ENCODE measurements around the gene SLC25A44. TPM values are rescaled to one million over a fixed set of nuclear protein-coding genes. Genes with fewer than 3 reads are reported as not detected.
"Not testable (repeated sequence)": the region's sequence is repeated elsewhere in the genome, so short reads cannot be mapped to it uniquely, and the experiment has no call there.

The SLC25A44 gene
- total RNA-seq, 2 experiments from 2014 or later: 31.8 to 33.8 TPM

DNA sequence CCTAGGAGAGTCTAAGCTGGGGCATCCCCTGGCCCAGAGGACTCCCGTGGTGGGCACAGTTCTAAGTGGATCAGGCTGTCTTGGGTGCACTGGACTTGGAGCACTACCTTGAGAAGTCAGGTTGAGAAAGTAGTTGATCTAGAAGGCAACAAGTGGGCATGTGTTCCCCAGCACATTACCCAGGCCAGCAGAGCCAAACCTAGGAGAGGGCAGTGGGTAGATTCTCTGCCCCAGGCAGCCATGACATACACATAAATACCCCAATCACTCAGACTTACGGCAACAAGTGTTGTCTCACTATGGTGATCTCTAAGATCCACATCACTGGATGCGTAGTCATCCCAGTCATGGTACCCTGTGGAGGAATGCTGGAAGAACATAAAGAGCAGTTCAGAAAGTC lies 17.3 kb downstream of the SLC25A44 start:
- Mint-ChIP-seq H3K27ac (peak overlapping the region; percentile 60), H3K36me3 (ENCODE audit: low read depth) (peaks cover 68% of the 10 kb centered on the region), H3K27me3 (ENCODE audit: low read depth) (no peaks in the 10 kb centered on the region), H3K4me3 (no peak overlapping the region), H3K9me3 (ENCODE audit: insufficient read depth) (no peaks in the 10 kb centered on the region), H3K4me1 (ENCODE audit: low read depth) (peaks cover 31% of the 10 kb centered on the region)
- ChIA-PET CTCF (interaction anchor here (0.9 kb wide), 1 partner anchor 18 kb away, joined by 3 read pairs; the partner anchor contains the start of gene SLC25A44), POLR2A (interaction anchor here (0.6 to 6.9 kb wide), 5 partner anchors 12 to 57 kb away, joined by 3 to 195 read pairs (median 5); partner anchors contain the start of genes SEMA4A and SLC25A44)
- DNase-seq (no peak), ATAC-seq (no peak)

DNA sequence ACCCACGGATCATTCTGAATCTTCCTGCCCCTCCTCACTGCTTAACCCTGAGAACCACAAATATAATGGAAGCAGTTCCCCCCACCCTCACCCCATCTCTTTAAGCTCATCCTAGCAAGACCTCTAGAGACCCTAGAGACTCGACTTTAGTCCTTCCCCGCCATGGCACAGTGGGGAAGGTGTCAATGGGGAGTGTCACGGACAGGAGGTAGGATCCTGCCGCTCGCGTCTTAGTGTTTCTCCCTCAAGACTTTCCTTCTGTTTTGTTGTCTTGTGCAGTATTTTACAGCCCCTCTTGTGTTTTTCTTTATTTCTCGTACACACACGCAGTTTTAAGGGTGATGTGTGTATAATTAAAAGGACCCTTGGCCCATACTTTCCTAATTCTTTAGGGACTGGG lies 18.2 kb downstream of the SLC25A44 start:
- ChIA-PET CTCF (interaction anchor here (0.6 to 4.9 kb wide), 9 partner anchors 10 to 615 kb away, joined by 3 to 68 read pairs (median 4); partner anchors contain the start of gene SLC25A44), POLR2A (interaction anchor here (0.6 to 6.9 kb wide), 14 partner anchors 8 to 360 kb away, joined by 3 to 195 read pairs (median 8); partner anchors contain the start of genes SEMA4A, SLC25A44, SMG5 and SYT11)
- Mint-ChIP-seq H3K27me3 (ENCODE audit: low read depth) (no peaks in the 10 kb centered on the region), H3K9me3 (ENCODE audit: insufficient read depth) (no peaks in the 10 kb centered on the region), H3K4me3 (peak overlapping the region; percentile 96), H3K4me1 (ENCODE audit: low read depth) (peaks cover 36% of the 10 kb centered on the region), H3K27ac (peak overlapping the region; percentile 99), H3K36me3 (ENCODE audit: low read depth) (peaks cover 68% of the 10 kb centered on the region)
- DNase-seq: no peak
- no peak for ATAC-seq

DNA sequence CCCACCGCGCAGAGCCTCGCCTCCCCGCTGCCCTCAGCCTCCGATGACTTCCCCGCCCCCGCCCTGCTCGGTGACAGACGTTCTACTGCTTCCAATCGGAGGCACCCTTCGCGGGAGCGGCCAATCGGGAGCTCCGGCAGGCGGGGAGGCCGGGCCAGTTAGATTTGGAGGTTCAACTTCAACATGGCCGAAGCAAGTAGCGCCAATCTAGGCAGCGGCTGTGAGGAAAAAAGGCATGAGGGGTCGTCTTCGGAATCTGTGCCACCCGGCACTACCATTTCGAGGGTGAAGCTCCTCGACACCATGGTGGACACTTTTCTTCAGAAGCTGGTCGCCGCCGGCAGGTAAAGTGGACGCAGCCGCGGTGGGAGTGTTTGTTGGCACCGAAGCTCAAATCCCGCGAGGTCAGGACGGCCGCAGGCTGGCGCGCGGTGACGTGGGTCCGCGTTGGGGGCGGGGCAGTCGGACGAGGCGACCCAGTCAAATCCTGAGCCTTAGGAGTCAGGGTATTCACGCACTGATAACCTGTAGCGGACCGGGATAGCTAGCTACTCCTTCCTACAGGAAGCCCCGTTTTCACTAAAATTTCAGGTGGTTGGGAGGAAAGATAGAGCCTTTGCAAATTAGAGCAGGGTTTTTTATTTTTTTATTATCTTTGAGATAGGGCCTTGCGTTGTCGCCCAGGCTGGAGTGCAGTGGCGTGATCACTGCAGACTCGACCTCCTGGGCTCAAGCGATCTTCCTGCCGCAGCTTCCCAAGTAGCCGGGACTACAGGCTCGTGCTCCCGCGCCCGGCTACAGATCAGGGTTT lies 19.1 kb downstream of the SLC25A44 start, which contains the start of gene PMF1:
PMF1 (plus strand) TSS at position 175 of the 811 bp plus-strand sequence; CDS start at position 184, 9 bp downstream.
- peak within 1 kb of the TSS; percentile 96 for H3K4me3 Mint-ChIP-seq
- ChIA-PET POLR2A (interaction anchor here (0.6 to 6.9 kb wide), 22 partner anchors 9 to 1793 kb away, joined by 3 to 195 read pairs (median 4); partner anchors contain the start of genes PAQR6, SEMA4A, SLC25A44 and SMG5), CTCF (interaction anchor here (0.6 to 4.9 kb wide), 18 partner anchors 9 to 616 kb away, joined by 3 to 68 read pairs (median 3); partner anchors contain the start of genes SLC25A44 and SMG5)
- H3K36me3 Mint-ChIP-seq (ENCODE audit: low read depth): peaks cover 66% of the 10 kb centered on the region
- no peaks in the 10 kb centered on the region for H3K27me3 Mint-ChIP-seq (ENCODE audit: low read depth)
- ATAC-seq (peak; percentile 96), DNase-seq (peak; percentile 98)
- no peaks in the 10 kb centered on the region for H3K9me3 Mint-ChIP-seq (ENCODE audit: insufficient read depth)
- peaks cover 45% of the 10 kb centered on the region for H3K4me1 Mint-ChIP-seq (ENCODE audit: low read depth)
- peak within 1 kb of the TSS; percentile 99 for H3K27ac Mint-ChIP-seq

DNA sequence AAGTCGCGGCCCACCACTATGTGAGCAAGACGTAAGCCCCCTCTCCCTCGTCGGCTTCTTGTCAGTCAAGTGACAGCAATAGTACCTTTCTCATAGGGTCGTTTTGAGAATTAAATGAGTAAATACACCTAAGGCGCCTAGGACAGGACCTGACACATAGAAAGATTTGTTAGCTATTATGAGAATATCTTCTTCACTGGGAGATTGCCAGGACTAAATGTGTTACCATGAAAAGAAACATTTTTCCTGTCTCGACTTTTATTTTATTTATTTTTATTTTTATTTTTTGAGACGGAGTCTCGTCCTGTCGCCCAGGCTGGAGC lies 19.7 kb downstream of the SLC25A44 start:
- Mint-ChIP-seq H3K4me1 (ENCODE audit: low read depth) (peaks cover 49% of the 10 kb centered on the region), H3K27me3 (ENCODE audit: low read depth) (no peaks in the 10 kb centered on the region), H3K27ac (peak overlapping the region; percentile 99), H3K36me3 (ENCODE audit: low read depth) (peaks cover 68% of the 10 kb centered on the region), H3K9me3 (ENCODE audit: insufficient read depth) (no peaks in the 10 kb centered on the region), H3K4me3 (peak overlapping the region; percentile 96)
- POLR2A ChIA-PET: interaction anchor here (0.7 to 6.9 kb wide), 11 partner anchors 10 to 1793 kb away, joined by 3 to 195 read pairs (median 10); partner anchors contain the start of genes SLC25A44, SMG5 and TMEM79
- CTCF ChIA-PET: interaction anchor here (0.9 to 4.9 kb wide), 8 partner anchors 8 to 86 kb away, joined by 3 to 68 read pairs (median 3); partner anchors contain the start of gene SLC25A44
- ATAC-seq: no peak
- DNase-seq: no peak

DNA sequence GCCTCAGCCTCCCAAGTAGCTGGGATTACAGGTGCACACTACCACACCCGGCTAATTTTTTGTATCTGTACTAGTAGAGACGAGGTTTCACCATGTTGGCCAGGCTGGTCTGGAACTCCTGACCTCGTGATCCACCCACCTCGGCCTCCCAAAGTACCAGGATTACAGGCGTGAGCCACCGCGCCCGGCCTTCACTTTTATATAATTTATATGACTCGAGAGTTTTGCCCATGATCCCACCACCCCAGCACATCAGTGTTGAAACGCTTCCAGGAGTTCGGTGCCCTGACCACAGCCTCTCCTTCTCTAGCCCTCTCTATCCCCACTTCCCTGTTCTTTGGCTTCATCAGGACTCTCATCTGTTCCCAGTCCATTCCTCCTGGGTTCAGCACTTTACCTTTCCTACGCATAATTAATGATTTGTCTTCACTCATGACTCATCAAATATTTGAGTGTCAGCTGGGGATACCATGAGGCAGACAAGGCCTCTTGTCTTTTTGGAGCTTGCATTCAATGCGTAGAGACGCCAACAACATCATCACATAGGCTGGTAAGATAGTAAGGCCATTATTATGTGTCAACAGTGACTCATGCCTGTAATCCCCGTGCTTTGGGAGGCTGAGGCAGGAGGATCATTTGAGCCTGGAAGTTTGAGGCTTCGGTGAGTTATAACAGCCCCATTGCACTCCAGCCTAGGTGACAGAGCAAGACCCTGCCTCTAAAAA lies 20.3 kb downstream of the SLC25A44 start:
- CTCF ChIA-PET: interaction anchor here (0.6 to 4.9 kb wide), 2 partner anchors 11 to 66 kb away, joined by 3 to 68 read pairs; no protein-coding TSS in a partner anchor
- ATAC-seq: no peak
- peaks cover 65% of the 10 kb centered on the region for H3K36me3 Mint-ChIP-seq (ENCODE audit: low read depth)
- H3K4me1 Mint-ChIP-seq (ENCODE audit: low read depth): peaks cover 51% of the 10 kb centered on the region
- H3K27me3 Mint-ChIP-seq (ENCODE audit: low read depth): no peaks in the 10 kb centered on the region
- no peak for DNase-seq
- H3K9me3 Mint-ChIP-seq (ENCODE audit: insufficient read depth): no peaks in the 10 kb centered on the region
- peak overlapping the region; percentile 73 for H3K4me3 Mint-ChIP-seq
- POLR2A ChIA-PET: interaction anchor here (1.5 to 6.9 kb wide), 6 partner anchors 10 to 65 kb away, joined by 6 to 195 read pairs (median 26); partner anchors contain the start of gene SLC25A44
- H3K27ac Mint-ChIP-seq: peak overlapping the region; percentile 90

DNA sequence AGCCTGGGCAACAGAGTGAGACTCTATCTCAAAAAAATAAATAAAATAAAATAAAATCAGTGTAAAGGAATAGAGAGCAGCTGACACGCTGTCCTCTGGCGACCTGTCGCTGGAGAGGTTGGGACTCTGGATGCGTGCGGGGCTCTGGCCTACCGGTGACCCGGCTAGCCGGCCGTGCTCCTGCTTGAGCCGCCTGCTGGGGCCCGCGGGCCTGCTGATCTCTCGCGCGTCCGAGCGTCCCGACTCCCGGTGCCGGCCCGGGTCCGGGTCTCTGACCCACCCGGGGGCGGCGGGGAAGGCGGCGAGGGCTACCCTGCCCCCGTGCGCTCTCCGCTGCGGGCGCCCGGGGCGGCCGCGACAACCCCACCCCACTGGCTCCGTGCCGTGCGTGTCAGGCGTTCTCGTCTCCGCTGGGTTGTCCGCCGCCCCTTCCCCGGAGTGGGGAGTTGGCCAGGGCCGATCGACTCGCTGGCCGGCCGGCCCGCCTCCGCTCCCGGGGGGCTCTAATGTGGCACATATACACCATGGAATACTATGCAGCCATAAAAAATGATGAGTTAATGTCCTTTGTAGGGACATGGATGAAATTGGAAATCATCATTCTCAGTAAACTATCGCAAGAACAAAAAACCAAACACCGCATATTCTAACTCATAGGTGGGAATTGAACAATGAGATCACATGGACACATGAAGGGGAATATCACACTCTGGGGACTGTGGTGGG lies 22.6 kb downstream of the SLC25A44 start:
- DNase-seq; POLR2A ChIA-PET; H3K9me3 Mint-ChIP-seq (ENCODE audit: insufficient read depth); H3K27me3 Mint-ChIP-seq (ENCODE audit: low read depth); ATAC-seq; H3K4me3 Mint-ChIP-seq: not testable (repeated sequence)
- Mint-ChIP-seq H3K36me3 (ENCODE audit: low read depth) (peaks cover 64% of the 10 kb centered on the region), H3K4me1 (ENCODE audit: low read depth) (peaks cover 70% of the 10 kb centered on the region), H3K27ac (peak overlapping the region; percentile 93)
- CTCF ChIA-PET: interaction anchor here (4.9 kb wide), 1 partner anchor 8 kb away, joined by 68 read pairs; no protein-coding TSS in a partner anchor

DNA sequence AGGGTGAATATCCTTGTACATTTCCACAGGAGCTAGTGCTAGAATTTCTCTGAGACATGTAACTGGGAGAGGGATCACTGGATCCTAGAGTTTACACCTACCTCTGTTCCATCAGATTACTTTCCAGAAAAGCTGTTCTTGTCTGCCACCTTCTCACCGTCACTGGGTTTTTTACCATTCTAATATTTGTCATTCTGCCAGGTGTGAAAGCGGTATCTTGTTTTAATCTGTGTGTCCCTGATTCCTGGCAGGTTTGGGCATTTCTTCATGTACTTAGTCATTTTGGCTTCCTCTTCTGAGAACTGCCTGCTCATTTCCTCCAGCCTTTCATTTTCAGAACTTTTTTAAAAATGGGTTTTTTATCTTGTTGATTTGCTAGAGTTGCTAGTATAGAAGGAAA lies 24.0 kb downstream of the SLC25A44 start:
- peaks cover 71% of the 10 kb centered on the region for H3K4me1 Mint-ChIP-seq (ENCODE audit: low read depth)
- ChIA-PET POLR2A (interaction anchor here (0.8 to 1.6 kb wide), 7 partner anchors 17 to 70 kb away, joined by 3 to 8 read pairs (median 4); partner anchors contain the start of gene SLC25A44), CTCF (interaction anchor here (1.0 to 2.7 kb wide), 6 partner anchors 8 to 74 kb away, joined by 3 to 13 read pairs (median 4); partner anchors contain the start of gene SLC25A44)
- no peaks in the 10 kb centered on the region for H3K27me3 Mint-ChIP-seq (ENCODE audit: low read depth)
- peak overlapping the region; percentile 74 for H3K4me3 Mint-ChIP-seq
- ATAC-seq (peak; percentile 31), DNase-seq (peak; percentile 57)
- peak overlapping the region; percentile 93 for H3K27ac Mint-ChIP-seq
- no peaks in the 10 kb centered on the region for H3K9me3 Mint-ChIP-seq (ENCODE audit: insufficient read depth)
- H3K36me3 Mint-ChIP-seq (ENCODE audit: low read depth): peaks cover 64% of the 10 kb centered on the region

DNA sequence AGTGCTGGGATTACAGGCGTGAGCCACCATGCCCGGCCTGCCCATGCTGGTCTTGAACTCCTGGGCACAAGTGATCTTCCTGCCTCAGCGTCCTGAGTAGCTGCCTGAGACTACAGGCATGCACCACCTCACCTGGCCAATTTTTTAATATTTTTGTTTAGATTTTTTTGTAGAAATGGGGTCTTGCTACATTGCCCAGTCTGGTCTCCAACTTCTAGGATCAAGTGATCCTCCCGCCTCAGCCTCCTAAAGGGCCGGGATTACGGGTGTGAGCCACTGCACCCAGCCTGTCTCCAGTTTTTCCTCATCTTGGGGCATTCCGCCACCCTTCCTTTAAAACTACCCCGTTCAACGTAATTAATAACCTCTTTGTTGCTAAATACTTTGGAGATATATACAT lies 26.3 kb downstream of the SLC25A44 start:
- H3K4me1 Mint-ChIP-seq (ENCODE audit: low read depth): peaks cover 67% of the 10 kb centered on the region
- no peak for DNase-seq
- CTCF ChIA-PET: no interaction called here
- H3K36me3 Mint-ChIP-seq (ENCODE audit: low read depth): peaks cover 59% of the 10 kb centered on the region
- POLR2A ChIA-PET: interaction anchor here (5.5 kb wide), 1 partner anchor 26 kb away, joined by 25 read pairs; the partner anchor contains the start of gene SLC25A44
- H3K27me3 Mint-ChIP-seq (ENCODE audit: low read depth): no peaks in the 10 kb centered on the region
- H3K9me3 Mint-ChIP-seq (ENCODE audit: insufficient read depth): no peaks in the 10 kb centered on the region
- no peak overlapping the region for H3K4me3 Mint-ChIP-seq
- H3K27ac Mint-ChIP-seq: peak overlapping the region; percentile 39
- ATAC-seq: no peak

DNA sequence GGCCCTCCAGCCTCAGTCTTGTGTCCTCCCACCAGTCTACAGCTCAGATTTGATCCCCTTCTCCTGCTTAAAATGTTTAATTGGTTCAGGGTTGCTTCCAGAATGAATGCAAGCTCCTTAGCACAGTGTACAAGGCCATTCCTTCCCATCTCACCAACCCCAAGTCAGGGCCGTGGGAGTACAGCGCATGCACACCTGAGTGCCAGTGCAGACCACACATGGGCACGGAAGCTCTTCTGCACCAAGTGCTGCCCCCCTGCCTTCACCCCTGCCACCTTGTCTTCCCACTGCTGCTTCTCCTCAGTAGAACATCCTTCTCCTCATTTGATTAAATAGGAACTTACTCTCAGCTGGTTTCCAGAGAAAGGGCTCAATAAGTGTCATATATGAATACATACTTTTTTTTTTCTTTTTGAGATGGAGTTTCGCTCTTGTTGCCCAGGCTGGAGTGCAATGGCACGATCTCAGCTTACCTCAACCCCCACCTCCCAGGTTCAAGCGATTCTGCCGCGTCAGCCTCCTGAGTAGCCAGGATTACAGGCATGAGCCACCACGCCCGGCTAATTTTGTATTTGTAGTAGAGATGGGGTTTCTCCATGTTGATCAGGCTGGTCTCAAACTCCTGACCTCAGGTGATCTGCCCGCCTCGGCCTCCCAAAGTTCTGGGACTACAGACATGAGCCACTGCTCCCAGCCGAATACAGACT lies 28.2 kb downstream of the SLC25A44 start:
- CTCF ChIA-PET: interaction anchor here (1.0 to 10.4 kb wide), 5 partner anchors 9 to 164 kb away, joined by 3 to 254 read pairs (median 3); partner anchors contain the start of genes PMF1 and SLC25A44
- H3K4me3 Mint-ChIP-seq: no peak overlapping the region
- no peaks in the 10 kb centered on the region for H3K27me3 Mint-ChIP-seq (ENCODE audit: low read depth)
- POLR2A ChIA-PET: interaction anchor here (1.0 to 5.7 kb wide), 5 partner anchors 8 to 81 kb away, joined by 3 to 75 read pairs (median 8); partner anchors contain the start of genes PMF1, SLC25A44 and SMG5
- no peak for DNase-seq
- H3K27ac Mint-ChIP-seq: peak overlapping the region; percentile 84
- no peak for ATAC-seq
- peaks cover 66% of the 10 kb centered on the region for H3K36me3 Mint-ChIP-seq (ENCODE audit: low read depth)
- H3K4me1 Mint-ChIP-seq (ENCODE audit: low read depth): peaks cover 72% of the 10 kb centered on the region
- H3K9me3 Mint-ChIP-seq (ENCODE audit: insufficient read depth): no peaks in the 10 kb centered on the region

DNA sequence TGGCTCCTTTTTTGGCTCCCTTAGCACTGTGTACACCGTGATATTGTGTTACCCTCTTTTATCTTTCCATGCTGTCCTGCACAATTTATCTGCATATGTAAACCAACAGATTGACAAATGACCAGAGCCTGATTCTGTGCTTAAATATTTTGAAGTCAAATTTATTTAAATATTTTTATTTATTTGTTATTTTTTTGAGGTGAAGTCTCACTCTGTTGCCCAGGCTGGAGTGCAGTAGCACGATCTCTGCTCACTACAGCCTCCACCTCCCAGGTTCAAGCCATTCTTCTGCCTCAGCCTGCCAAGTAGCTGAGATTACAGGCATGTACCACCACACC lies 31.7 kb downstream of the SLC25A44 start:
- no peak for DNase-seq
- H3K4me1 Mint-ChIP-seq (ENCODE audit: low read depth): peaks cover 54% of the 10 kb centered on the region
- ChIA-PET POLR2A (interaction anchor here (1.0 to 5.7 kb wide), 10 partner anchors 12 to 85 kb away, joined by 3 to 75 read pairs (median 6); partner anchors contain the start of genes PMF1, SEMA4A, SLC25A44 and SMG5), CTCF (interaction anchor here (0.6 to 10.4 kb wide), 38 partner anchors 8 to 160 kb away, joined by 3 to 254 read pairs (median 5); partner anchors contain the start of genes PMF1, SEMA4A, SLC25A44 and SMG5)
- no peaks in the 10 kb centered on the region for H3K27me3 Mint-ChIP-seq (ENCODE audit: low read depth)
- no peak for ATAC-seq
- H3K36me3 Mint-ChIP-seq (ENCODE audit: low read depth): peaks cover 59% of the 10 kb centered on the region
- peak overlapping the region; percentile 92 for H3K27ac Mint-ChIP-seq
- H3K4me3 Mint-ChIP-seq: peak overlapping the region; percentile 63
- no peaks in the 10 kb centered on the region for H3K9me3 Mint-ChIP-seq (ENCODE audit: insufficient read depth)

Data from activated CD8-positive, alpha-beta T cell treated with anti-CD3 and anti-CD28 coated beads, Interleukin-2, amount 10 ng/mL, durations not matched to agents 7 days and 5 days (primary cell).